BJ (cell line): ENCODE measurements around the gene SORCS2. TPM values are rescaled to one million over a fixed set of nuclear protein-coding genes. Genes with fewer than 3 reads are reported as not detected.

Source experiments
- CTCF ChIA-PET: fragments of 350-600 bp; formaldehyde crosslinking; extraction: SDS; loops from one replicate; lab custom pipeline; 2021; ENCODE audit warnings: antibody characterized with exemption, inconsistent platforms; lab: Yijun Ruan, JAX
- POLR2A ChIA-PET: fragments of 300-600 bp; sonication (Branson Sonifier 250); formaldehyde crosslinking; extraction: SDS; loops from one replicate; lab custom pipeline; 2021; ENCODE audit warnings: antibody characterized with exemption; lab: Charles Lee
- DNase-seq: peaks from one replicate; pipeline ENCODE4 v3.0.0-alpha.2; 2011; ENCODE audit warnings: low read depth
- H3K27me3 ChIP-seq: 2 replicates; pipeline ENCODE4 v1.6.0; 2011; ENCODE audit warnings: low read length; ENCODE audit not compliant: control insufficient read depth, insufficient read depth
- H3K36me3 ChIP-seq: 2 replicates; pipeline ENCODE4 v1.5.1; 2011; ENCODE audit warnings: low read length; ENCODE audit not compliant: control insufficient read depth, insufficient read depth
- H3K4me3 ChIP-seq: 2 replicates; pipeline ENCODE4 v1.5.1; 2011; ENCODE audit warnings: low read depth, mild to moderate bottlenecking, control low read depth, low read length
- CTCF ChIP-seq: IDR thresholded peaks from 2 replicates; pipeline ENCODE4 v1.5.1; 2011; ENCODE audit warnings: low read depth, mild to moderate bottlenecking, control low read depth, inconsistent platforms, low read length, moderate library complexity; ENCODE audit not compliant: insufficient read depth
- polyA plus RNA-seq: library from polyadenylated mRNA; depleted of rRNA; stranded (reverse); fragments of >200 nt; gene quantifications from 2 replicates; pipeline ENCODE4 v1.2.3, GENCODE V29; 2011

The SORCS2 gene
- polyA plus RNA-seq, 1 experiment = 0.63 TPM

- CTCF ChIA-PET = no interaction called here
These were observed 462.5 kb downstream of the SORCS2 start for GRCh38 chr4:7654550-7655445.

GRCh38 chr4:7655511-7656243 is 463.3 kb downstream of the SORCS2 start:
- DNase-seq = no peak
- POLR2A ChIA-PET = no interaction called here
- CTCF ChIA-PET = no interaction called here
- no peak overlapping the region for H3K4me3 ChIP-seq
- H3K27me3 ChIP-seq = no peaks in the 10 kb centered on the region
- no peaks in the 10 kb centered on the region for H3K36me3 ChIP-seq
- TF ChIP-seq CTCF = no peak

More at GRCh38 chr4:7654550-7655445, 462.5 kb downstream of the SORCS2 start:
- no peaks in the 10 kb centered on the region for H3K36me3 ChIP-seq
- H3K4me3 ChIP-seq = no peak overlapping the region
- no peaks in the 10 kb centered on the region for H3K27me3 ChIP-seq
- POLR2A ChIA-PET = no interaction called here
- DNase-seq = no peak
- TF ChIP-seq CTCF = no peak

GRCh38 chr4:7656244-7656800 is 464.0 kb downstream of the SORCS2 start:
- DNase-seq = no peak
- ChIA-PET CTCF (no interaction called here), POLR2A (no interaction called here)

GRCh38 chr4:7657545-7658297 is 465.4 kb downstream of the SORCS2 start:
- no peak for TF ChIP-seq CTCF
- H3K36me3 ChIP-seq = no peaks in the 10 kb centered on the region
- no peaks in the 10 kb centered on the region for H3K27me3 ChIP-seq
- POLR2A ChIA-PET = no interaction called here
- H3K4me3 ChIP-seq = no peak overlapping the region
- CTCF ChIA-PET = no interaction called here
- DNase-seq = no peak

More at GRCh38 chr4:7656244-7656800, 464.0 kb downstream of the SORCS2 start:
- Histone ChIP-seq H3K36me3 (no peaks in the 10 kb centered on the region), H3K4me3 (no peak overlapping the region), H3K27me3 (no peaks in the 10 kb centered on the region)
- TF ChIP-seq CTCF = no peak
